AG08395 (cell line): ENCODE data around the gene IFI16.
"Not testable (repeated sequence)": the region's sequence is repeated elsewhere in the genome, so short reads cannot be mapped to it uniquely, and the experiment has no call there.

Experiments used
- DNase-seq: peaks from one replicate; pipeline ENCODE4 v3.0.0; 2012; ENCODE audit warnings: mixed read lengths, low spot score

Gene IFI16

GRCh38 chr1:159007726-159008125, 2.0 kb upstream of the IFI16 start:
- no peak for DNase-seq

GRCh38 chr1:159008744-159009188, 941 bp upstream of the IFI16 start:
- no peak for DNase-seq

GRCh38 chr1:159009287-159009686, 420 bp upstream of the IFI16 start:
- DNase-seq: no peak

GRCh38 chr1:159010391-159010790, 684 bp downstream of the IFI16 start:
- no peak for DNase-seq

DNA sequence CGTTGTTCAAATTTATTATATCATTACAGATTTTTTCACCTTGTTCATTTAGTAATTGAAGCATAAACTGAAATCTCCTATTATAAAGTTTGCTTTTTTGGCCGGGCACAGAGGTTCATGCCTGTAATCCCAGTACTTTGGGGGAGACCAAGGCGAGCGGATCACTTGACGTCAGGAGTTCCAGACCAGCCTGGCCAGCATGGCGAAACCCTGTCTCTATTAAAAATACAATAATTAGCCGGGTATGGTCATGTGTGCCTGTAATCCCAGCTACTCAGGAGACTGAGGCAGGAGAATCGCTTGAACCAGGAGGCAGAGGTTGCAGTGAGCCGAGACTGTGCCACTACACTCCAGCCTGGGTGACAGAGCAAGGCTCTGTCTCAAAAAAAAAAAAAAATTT, 1.3 kb downstream of the IFI16 start:
- not testable (repeated sequence) for DNase-seq

GRCh38 chr1:159011751-159012150, 2.0 kb downstream of the IFI16 start:
- DNase-seq: no peak

- DNase-seq: no peak
These were observed 2.8 kb downstream of the IFI16 start for GRCh38 chr1:159012495-159012894.

GRCh38 chr1:159014003-159014571, 4.4 kb downstream of the IFI16 start:
- DNase-seq: no peak

GRCh38 chr1:159014851-159015250, 5.1 kb downstream of the IFI16 start:
- no peak for DNase-seq

GRCh38 chr1:159015440-159015909, 5.8 kb downstream of the IFI16 start:
- peak; percentile 82 for DNase-seq

DNA sequence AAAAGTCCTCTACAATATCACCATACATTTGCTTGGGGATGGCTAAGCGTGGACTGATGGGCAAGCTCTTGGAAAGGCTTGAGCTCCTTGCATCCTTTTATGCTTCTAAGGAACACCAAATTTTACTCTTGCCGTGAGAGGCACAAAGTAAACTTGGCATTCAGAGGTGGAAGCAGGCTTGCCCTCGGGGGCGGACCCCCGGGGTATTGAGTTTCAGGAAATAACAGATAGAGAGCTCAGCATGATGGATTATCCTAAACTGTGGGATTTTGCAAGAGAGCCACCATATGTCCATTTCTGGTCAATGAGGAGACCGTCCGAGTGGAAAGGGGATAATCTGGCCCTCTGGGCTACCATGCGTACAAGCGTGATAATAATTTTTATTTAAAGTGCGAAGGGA, 14.0 kb downstream of the IFI16 start:
- no peak for DNase-seq

- no peak for DNase-seq
These were observed 15.3 kb downstream of the IFI16 start for GRCh38 chr1:159025043-159025442.

DNA sequence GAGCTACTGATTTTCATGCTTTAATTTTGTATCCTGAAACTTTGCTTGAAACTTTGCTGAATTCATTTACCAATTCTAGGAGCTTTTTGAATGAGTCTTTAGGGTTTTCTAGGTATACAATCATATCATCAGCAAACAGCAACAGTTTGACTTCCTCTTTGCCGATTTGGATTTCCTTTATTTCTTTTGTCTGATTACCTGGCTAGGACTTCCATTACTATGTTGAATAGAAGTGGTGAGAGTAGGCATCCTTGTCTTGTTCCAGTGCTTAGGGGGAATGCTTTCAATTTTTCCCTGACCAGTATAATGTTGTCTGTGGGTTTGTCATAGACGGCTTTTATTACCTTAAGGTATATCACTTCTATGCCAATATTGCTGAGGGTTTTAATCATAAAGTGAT, 17.1 kb downstream of the IFI16 start:
- DNase-seq: not testable (repeated sequence)

- no peak for DNase-seq
These were observed 20.6 kb downstream of the IFI16 start for GRCh38 chr1:159030311-159030710.

DNA sequence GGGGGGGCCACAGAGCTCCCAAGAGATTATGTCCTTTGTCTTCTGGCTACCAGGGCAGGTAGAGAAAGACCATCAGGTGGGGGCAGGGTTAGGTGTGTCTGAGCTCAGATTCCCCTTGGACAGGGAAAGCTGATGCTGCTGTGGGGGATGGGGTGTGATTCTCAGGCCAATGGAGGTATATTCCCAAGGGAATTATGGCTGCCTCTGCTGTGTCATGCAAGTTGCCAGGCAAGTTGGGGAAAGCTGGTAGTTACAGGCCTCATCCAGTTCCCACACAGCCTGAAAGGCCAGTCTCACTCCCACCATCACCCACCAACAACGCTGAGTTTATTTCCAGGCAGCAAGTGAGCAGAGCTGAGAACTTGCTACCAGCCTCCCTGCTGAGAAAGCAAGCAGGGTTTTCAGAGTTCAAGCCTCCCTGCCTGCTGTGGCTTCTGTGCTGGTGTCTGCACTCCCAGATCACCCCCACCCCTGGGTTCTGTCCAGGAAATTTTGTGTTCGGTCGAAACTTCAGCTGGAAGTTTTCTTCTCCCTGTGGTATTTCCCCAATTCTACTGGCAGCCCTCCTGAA, 21.3 kb downstream of the IFI16 start:
- DNase-seq: no peak

GRCh38 chr1:159040206-159040605, 30.5 kb downstream of the IFI16 start:
- DNase-seq: peak; percentile 65

GRCh38 chr1:159040893-159041724, 31.4 kb downstream of the IFI16 start:
- DNase-seq: no peak

DNA sequence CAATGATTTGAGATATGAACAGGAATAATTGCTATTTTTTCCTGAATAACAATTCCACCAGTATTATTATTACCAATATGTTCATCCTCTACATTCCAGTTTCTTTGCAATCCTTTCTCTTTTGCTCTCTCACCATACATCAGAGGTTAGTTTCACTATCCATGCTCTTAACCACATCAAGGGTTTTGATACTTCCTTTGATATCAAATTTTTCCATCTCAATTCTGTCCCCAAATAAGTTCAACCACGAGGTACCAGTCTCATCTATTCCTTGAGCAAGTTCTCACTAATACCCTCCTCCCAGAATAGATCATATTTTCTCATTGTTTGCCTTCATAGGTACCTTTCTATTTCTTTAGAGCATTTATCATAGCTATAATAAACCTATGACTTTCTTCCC, 36.8 kb downstream of the IFI16 start:
- not testable (repeated sequence) for DNase-seq

GRCh38 chr1:159051436-159051835, 41.7 kb downstream of the IFI16 start:
- no peak for DNase-seq

- DNase-seq: no peak
These were observed 44.7 kb downstream of the IFI16 start for GRCh38 chr1:159054427-159054826.

DNA sequence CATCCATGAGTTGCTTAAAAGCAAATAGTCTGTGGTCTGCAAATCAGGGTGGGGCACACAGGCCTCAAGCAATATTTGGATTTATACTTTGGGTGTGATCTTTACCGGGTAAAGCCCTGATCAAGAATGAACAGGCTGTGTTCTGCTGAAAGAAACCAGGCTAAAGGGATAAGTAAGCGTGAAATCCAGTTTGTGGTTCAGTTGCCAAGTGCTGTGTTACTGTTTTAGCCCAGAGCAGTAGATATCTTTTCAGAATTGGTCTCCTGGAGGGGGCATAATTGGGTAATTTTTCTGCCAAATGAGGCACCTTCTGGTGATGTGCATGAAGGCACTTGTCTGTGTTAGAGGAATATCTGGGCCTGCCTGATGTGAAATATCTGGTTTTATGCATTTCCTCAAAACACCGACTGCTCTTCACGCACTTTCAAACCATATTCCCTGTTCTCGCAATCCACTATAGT, 45.5 kb downstream of the IFI16 start:
- DNase-seq: no peak

GRCh38 chr1:159056069-159056698, 46.5 kb downstream of the IFI16 start:
- no peak for DNase-seq

- DNase-seq: no peak
These were observed 49.0 kb downstream of the IFI16 start for GRCh38 chr1:159058751-159059150.
